Measurements from ENCODE around the gene PDZD2.

DNA sequence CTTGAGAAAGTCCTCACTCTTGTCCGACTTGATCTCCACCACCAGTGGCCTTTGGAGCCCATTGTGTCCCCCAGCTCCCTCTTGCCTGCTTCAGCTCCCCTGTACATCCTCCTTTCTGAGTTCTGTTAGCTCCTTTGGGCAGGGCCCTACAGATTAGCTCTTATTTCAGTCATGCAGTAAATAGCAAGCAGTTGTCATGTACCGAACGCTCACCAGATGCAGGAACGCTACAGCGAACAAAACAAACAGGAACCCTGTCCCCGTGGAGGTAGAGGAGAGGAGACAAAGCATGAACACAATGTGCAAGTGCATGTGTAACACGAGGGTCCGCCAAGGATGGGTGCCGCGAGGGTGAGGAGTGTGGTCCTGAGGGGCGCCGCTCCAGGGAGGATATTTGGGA lies 111.3 kb downstream of the PDZD2 start:
- TF ChIP-seq CTCF (IDR thresholded peaks at IDR 0.05) (no peak), EP300 (IDR thresholded peaks at IDR 0.05) (no peak), POLR2A (IDR thresholded peaks at IDR 0.05) (no peak)
